ENCODE measurements around the gene FGF10.

DNA sequence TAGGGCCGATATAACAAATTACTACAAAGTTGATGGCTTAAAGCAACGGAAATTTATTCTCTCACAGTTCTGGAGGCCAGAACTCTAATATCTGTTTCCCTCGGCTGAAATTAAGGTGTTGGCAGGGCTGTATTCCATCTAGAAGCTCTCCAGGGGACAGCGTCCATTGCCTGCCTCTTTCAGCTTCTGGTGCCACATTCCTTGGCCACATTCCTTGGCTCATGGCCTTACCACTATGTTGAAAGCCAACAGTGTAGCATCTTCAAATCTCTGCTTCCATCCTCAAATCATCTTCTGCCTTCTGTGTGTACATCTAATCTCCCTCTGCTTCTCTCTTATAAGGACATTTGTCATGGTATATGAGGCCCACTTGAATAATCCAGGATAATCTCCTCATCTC lies 17.2 kb downstream of the FGF10 start:
- no peak for TF ChIP-seq CTCF (conservative IDR thresholded peaks at IDR 0.05; ENCODE audit: low read length)
- no peak for TF ChIP-seq EZH2phosphoT487 (IDR thresholded peaks at IDR 0.05; ENCODE audit: borderline replicate concordance, low read depth, low read length)
